Bronchus fibroblast of lung (primary cell): ENCODE data around the gene MAGED4. TPM values are rescaled to one million over a fixed set of nuclear protein-coding genes. Genes with fewer than 3 reads are reported as not detected.

ENCODE experiments used
- total RNA-seq: library from RNA; depleted of rRNA; stranded (reverse); fragments of >200 nt; gene quantifications from 2 replicates; pipeline ENCODE4 v1.2.3, GENCODE V29; 2015

Gene MAGED4
- total RNA-seq, result 81.3 and 103 TPM in 2 replicates

GRCh38 chrX:52184440-52185077, at the start of gene MAGED4:
TSS of gene MAGED4 (plus strand) at chrX:52184888. CDS start at chrX:52185923, 1,035 bp downstream.

Other genes with a start within 250 kb of the MAGED4 start
- gene MAGED4B, start 115.7 kb upstream of the MAGED4 start, total RNA-seq, result 27.2 and 36.6 TPM in 2 replicates
- not detected in 2 replicates for gene XAGE2, start 184.1 kb downstream of the MAGED4 start, total RNA-seq